IMR-90 (cell line): ENCODE data around the gene B3GNT5. TPM values are rescaled to one million over a fixed set of nuclear protein-coding genes. Genes with fewer than 3 reads are reported as not detected.

Experiments
- ATAC-seq: fragments of 200-7000 bp; cut with Tn5 transposase; 2 replicates; pipeline ENCODE4 v1.9.1; 2020; ENCODE audit warnings: low read depth, mild to moderate bottlenecking, moderate library complexity
- BruUV-seq: library from RNA; stranded (reverse); fragments of 400-500 nt; replicated peaks from 2 replicates; lab custom pipeline; 2021; lab: Mats Ljungman, UMichigan
- CTCF ChIA-PET: fragments of 300-600 bp; formaldehyde crosslinking; extraction: SDS; loops from one replicate; lab custom pipeline; 2021; ENCODE audit warnings: antibody characterized with exemption; lab: Yijun Ruan, JAX
- POLR2A ChIA-PET: fragments of 300-600 bp; sonication (Branson Sonifier 250); formaldehyde crosslinking; loops from one replicate; lab custom pipeline; 2022; ENCODE audit warnings: antibody characterized with exemption; ENCODE audit not compliant: unreplicated experiment; lab: Charles Lee
- DNase-seq: peaks from one replicate; pipeline ENCODE4 v3.0.0; 2013
- H2AFZ ChIP-seq: replicated peaks from 2 replicates; pipeline ENCODE3; 2013; ENCODE audit warnings: low read length, mild to moderate bottlenecking; ENCODE audit not compliant: poor library complexity
- H2AK5ac ChIP-seq: 2 replicates; pipeline ENCODE4 v1.6.1; 2013; ENCODE audit warnings: low read depth, low read length, inconsistent platforms
- H2AK9ac ChIP-seq: replicated peaks from 2 replicates; pipeline ENCODE3; 2013; ENCODE audit warnings: mild to moderate bottlenecking, low read depth, low read length, moderate library complexity; ENCODE audit not compliant: poor library complexity
- H2BK120ac ChIP-seq: 2 replicates; pipeline ENCODE4 v1.6.1; 2013; ENCODE audit warnings: low read depth, low read length, inconsistent platforms
- H2BK15ac ChIP-seq: 3 replicates; pipeline ENCODE4 v1.6.1; 2013; ENCODE audit warnings: low read depth, low read length, inconsistent platforms
- H2BK20ac ChIP-seq: 2 replicates; pipeline ENCODE4 v1.6.1; 2013; ENCODE audit warnings: low read depth, mild to moderate bottlenecking, inconsistent platforms, low read length, moderate library complexity
- H2BK5ac ChIP-seq: 2 replicates; pipeline ENCODE4 v1.6.1; 2013; ENCODE audit warnings: mild to moderate bottlenecking, low read depth, low read length, inconsistent platforms; ENCODE audit not compliant: poor library complexity, severe bottlenecking
- H3K14ac ChIP-seq: replicated peaks from 2 replicates; pipeline ENCODE4 v1.6.1; 2013; ENCODE audit warnings: low read depth, low read length, inconsistent platforms
- H3K18ac ChIP-seq: 2 replicates; pipeline ENCODE4 v1.6.1; 2013; ENCODE audit warnings: low read depth, low read length, control low read depth
- H3K23ac ChIP-seq: 2 replicates; pipeline ENCODE4 v1.6.1; 2013; ENCODE audit warnings: low read depth, low read length, inconsistent platforms
- H3K27ac ChIP-seq: 2 replicates; pipeline ENCODE4 v1.5.1; 2013; ENCODE audit warnings: mild to moderate bottlenecking, control low read depth, low read length; ENCODE audit not compliant: insufficient read depth
- H3K27me3 ChIP-seq: 2 replicates; pipeline ENCODE4 v1.6.1; 2013; ENCODE audit warnings: low read length; ENCODE audit not compliant: control insufficient read depth, insufficient read depth
- H3K36me3 ChIP-seq: 2 replicates; pipeline ENCODE4 v1.6.1; 2013; ENCODE audit warnings: low read length, mixed read lengths; ENCODE audit not compliant: control insufficient read depth, insufficient read depth
- H3K4ac ChIP-seq: 2 replicates; pipeline ENCODE4 v1.6.1; 2013; ENCODE audit warnings: low read depth, low read length, inconsistent platforms
- H3K4me1 ChIP-seq: 2 replicates; pipeline ENCODE4 v1.6.1; 2013; ENCODE audit warnings: low read length, mixed read lengths; ENCODE audit not compliant: control insufficient read depth, insufficient read depth
- H3K4me2 ChIP-seq: 2 replicates; pipeline ENCODE4 v1.6.1; 2013; ENCODE audit warnings: low read depth, mild to moderate bottlenecking, control low read depth, low read length, moderate library complexity
- H3K4me3 ChIP-seq: 2 replicates; pipeline ENCODE4 v1.5.1; 2013; ENCODE audit warnings: low read depth, mild to moderate bottlenecking, control low read depth, low read length, moderate library complexity; ENCODE audit not compliant: insufficient read depth
- H3K56ac ChIP-seq: 2 replicates; pipeline ENCODE4 v1.6.1; 2013; ENCODE audit warnings: low read length, inconsistent platforms; ENCODE audit not compliant: insufficient read depth; ENCODE audit errors: extremely low read depth
- H3K79me1 ChIP-seq, 2 experiments: 2 replicates each; pipeline ENCODE4 v1.6.1; 2013; ENCODE audit warnings: low read length in 2 of 2, inconsistent platforms in 1 of 2, low read depth in 1 of 2
- H3K9ac ChIP-seq: 2 replicates; pipeline ENCODE4 v1.6.1; 2013; ENCODE audit warnings: low read depth, low read length, control low read depth
- H3K9me1 ChIP-seq: 2 replicates; pipeline ENCODE4 v1.6.1; 2013; ENCODE audit warnings: low read length, inconsistent platforms; ENCODE audit not compliant: insufficient read depth
- H3K9me3 ChIP-seq: 2 replicates; pipeline ENCODE4 v1.6.1; 2013; ENCODE audit warnings: low read length; ENCODE audit not compliant: control insufficient read depth, insufficient read depth
- H4K20me1 ChIP-seq: 2 replicates; pipeline ENCODE4 v1.6.1; 2013; ENCODE audit warnings: low read length, inconsistent platforms; ENCODE audit not compliant: insufficient read depth
- H4K5ac ChIP-seq: 2 replicates; pipeline ENCODE4 v1.6.1; 2013; ENCODE audit warnings: mild to moderate bottlenecking, low read depth, low read length, control low read depth
- H4K8ac ChIP-seq, 2 experiments: 2 replicates each; pipeline ENCODE4 v1.6.1; 2013; ENCODE audit warnings: low read depth in 2 of 2, low read length in 2 of 2, control low read depth in 1 of 2, inconsistent platforms in 1 of 2
- H4K91ac ChIP-seq: 2 replicates; pipeline ENCODE4 v1.6.1; 2013; ENCODE audit warnings: low read depth, low read length, inconsistent platforms; ENCODE audit not compliant: insufficient read depth
- NFE2L2 ChIP-seq: fragments of 150-350 bp; IDR thresholded peaks from 2 replicates; pipeline ENCODE4 v1.6.1; 2016; ENCODE audit warnings: low read depth, mild to moderate bottlenecking, low read length
- WGBS, 2 experiments: methylation state at CpG; one replicate each; pipeline versions ENCODE4 v1.1.5 to v1.1.7; 2013; ENCODE audit warnings: missing lambda C conversion rate in 2 of 2; ENCODE audit not compliant: insufficient read length in 1 of 2; ENCODE audit errors: extremely low coverage in 2 of 2; 5-methylcytosine and 5-hydroxymethylcytosine counted together
- dilution Hi-C: fragments of 300-500 bp; cut with HindIII; formaldehyde crosslinking; loops from one replicate; pipeline ENCODE4 v1.14.3; 2018; ENCODE audit warnings: low sequenced_read_pairs; ENCODE audit not compliant: unreplicated experiment
- in situ Hi-C: fragments of 300-500 bp; cut with MboI; formaldehyde crosslinking; loops from 3 replicates; pipeline ENCODE4 v1.14.3; 2019; ENCODE audit warnings: low sequenced_read_pairs, inconsistent platforms, mixed read lengths
- intact Hi-C: fragments of 100-400 bp; cut with micrococcal nuclease; formaldehyde crosslinking; loops from 2 replicates; pipeline ENCODE4 v1.10.0; 2022
- polyA plus RNA-seq, 3 experiments: library from polyadenylated mRNA; depleted of rRNA; stranded (reverse); fragments of >200 nt; gene quantifications; 2 replicates each; pipeline ENCODE4 v1.2.3, GENCODE V29; 2012; ENCODE audit warnings: low replicate concordance in 1 of 3
- total RNA-seq: library from RNA; depleted of rRNA; stranded (reverse); fragments of >200 nt; gene quantifications from 2 replicates; pipeline ENCODE4 v1.2.3, GENCODE V29; 2012

Gene B3GNT5
- total and polyA plus RNA-seq, 2 of the 4 experiments (the other 2 are of a cell fraction) = 1.6 to 3.4 TPM

- H3K9ac ChIP-seq = no peak overlapping the region
- ChIA-PET POLR2A (no interaction called here), CTCF (no interaction called here)
- H3K36me3 ChIP-seq = no peaks in the 10 kb centered on the region
- H3K23ac ChIP-seq = no peak overlapping the region
- H3K9me3 ChIP-seq = no peaks in the 10 kb centered on the region
- H2BK15ac ChIP-seq = no peak overlapping the region
- WGBS, 2 experiments = no CpG with 5 or more reads among the region's 3 CpGs
- no peak for TF ChIP-seq NFE2L2
- H2AFZ ChIP-seq = no peak overlapping the region
- no peak for ATAC-seq
- no peak overlapping the region for H3K4me3 ChIP-seq
- dilution Hi-C loops = no loop called here
- no peaks in the 10 kb centered on the region for H3K9me1 ChIP-seq
- no peak overlapping the region for H3K14ac ChIP-seq
- no peak overlapping the region for H3K4me2 ChIP-seq
- no peak overlapping the region for H2BK120ac ChIP-seq
- H3K18ac ChIP-seq = no peak overlapping the region
- H3K27ac ChIP-seq = no peak overlapping the region
- DNase-seq = no peak
- no peaks in the 10 kb centered on the region; the same call in 1 of the 2 replicates for H3K4me1 ChIP-seq
- BruUV-seq = no TSS peak
- H2BK20ac ChIP-seq = no peak overlapping the region
- H4K20me1 ChIP-seq = no peaks in the 10 kb centered on the region; the same call in 1 of the 2 replicates
- H4K8ac ChIP-seq = no peak overlapping the region
- H4K91ac ChIP-seq = no peak overlapping the region
- H4K5ac ChIP-seq = no peak overlapping the region
- no peak overlapping the region for H2AK5ac ChIP-seq
- no peak overlapping the region for H2AK9ac ChIP-seq
- H3K4ac ChIP-seq = no peak overlapping the region
- H3K56ac ChIP-seq = no peak overlapping the region
- no peak overlapping the region for H2BK5ac ChIP-seq
- H3K27me3 ChIP-seq = no peaks in the 10 kb centered on the region; the same call in 1 of the 2 replicates
- in situ Hi-C loops = no loop called here
- intact Hi-C loops = no loop called here
- H3K79me1 ChIP-seq = no peaks in the 10 kb centered on the region
Observed at GRCh38 chr3:183272142-183272541, 19.1 kb downstream of the B3GNT5 start.
